Measurements from ENCODE around the gene ESYT2.

ESYT2 gene

GRCh38 chr7:158724658-158725505, 104.4 kb downstream of the ESYT2 start (continued):
- no peak for TF ChIP-seq ZNF670 (tag by site-specific recombination; IDR thresholded peaks at IDR 0.05; ENCODE audit: low read depth)
- no peak for TF ChIP-seq PRDM4 (tag by site-specific recombination; IDR thresholded peaks at IDR 0.05)
- no peak for TF ChIP-seq ZNF645 (tag by site-specific recombination; IDR thresholded peaks at IDR 0.05)
- TF ChIP-seq ZNF174 (tag by site-specific recombination; IDR thresholded peaks at IDR 0.05) = no peak

GRCh38 chr7:158723714-158724385, 105.5 kb downstream of the ESYT2 start:
- Histone ChIP-seq H3K4me1 (ENCODE audit: control insufficient read depth, insufficient read depth, low read length) (no peaks in the 10 kb centered on the region), H3K27ac (ENCODE audit: extremely low read depth, low read depth, low read length) (no peak overlapping the region), H3K9me3 (ENCODE audit: control insufficient read depth, insufficient read depth, low read depth, low read length) (no peaks in the 10 kb centered on the region), H3K36me3 (ENCODE audit: control insufficient read depth in 2 of 2, insufficient read depth in 1 of 2, low read length in 2 of 2) (no peaks in the 10 kb centered on the region), H3K4me3 (ENCODE audit: low read depth, low read length) (no peak overlapping the region)
- ChIA-PET CTCF (no interaction called here), POLR2A (no interaction called here)
- TF ChIP-seq ZNF658 (tag by site-specific recombination; IDR thresholded peaks at IDR 0.05) = no peak
- no peak for TF ChIP-seq ZBTB26 (tag by site-specific recombination; optimal IDR thresholded peaks at IDR 0.05)
- no peak for TF ChIP-seq ZNF76 (tag by site-specific recombination; IDR thresholded peaks at IDR 0.05; ENCODE audit: borderline replicate concordance, low read depth)
- TF ChIP-seq ZNF169 (tag by site-specific recombination; IDR thresholded peaks at IDR 0.05) = no peak
- no peak for TF ChIP-seq ZBTB21 (tag by site-specific recombination; IDR thresholded peaks at IDR 0.05)
- no peak for TF ChIP-seq EGR2 (tag by site-specific recombination; IDR thresholded peaks at IDR 0.05; ENCODE audit: low read depth)
- no peak for TF ChIP-seq ZNF132 (tag by site-specific recombination; IDR thresholded peaks at IDR 0.05; ENCODE audit: borderline replicate concordance)
- no peak for TF ChIP-seq ZNF529 (tag by site-specific recombination; IDR thresholded peaks at IDR 0.05; ENCODE audit: insufficient replicate concordance)
- no peak for TF ChIP-seq ZNF571 (tag by site-specific recombination; IDR thresholded peaks at IDR 0.05)
- TF ChIP-seq BCL11A (tag by site-specific recombination; IDR thresholded peaks at IDR 0.05; ENCODE audit: low read depth) = no peak
- no peak for TF ChIP-seq ZNF335 (tag by site-specific recombination; conservative IDR thresholded peaks at IDR 0.05)

- Histone ChIP-seq H3K36me3 (ENCODE audit: control insufficient read depth in 2 of 2, insufficient read depth in 1 of 2, low read length in 2 of 2) (no peaks in the 10 kb centered on the region), H3K9me3 (ENCODE audit: control insufficient read depth, insufficient read depth, low read depth, low read length) (no peaks in the 10 kb centered on the region), H3K4me1 (ENCODE audit: control insufficient read depth, insufficient read depth, low read length) (no peaks in the 10 kb centered on the region), H3K4me3 (ENCODE audit: low read depth, low read length) (no peak overlapping the region), H3K27ac (ENCODE audit: extremely low read depth, low read depth, low read length) (no peak overlapping the region)
- ChIA-PET CTCF (no interaction called here), POLR2A (no interaction called here)
- TF ChIP-seq ZNF501 (tag by site-specific recombination; IDR thresholded peaks at IDR 0.05) = no peak
- no peak for TF ChIP-seq ZNF660 (tag by site-specific recombination; IDR thresholded peaks at IDR 0.05)
- no peak for TF ChIP-seq GLIS1 (tag by site-specific recombination; IDR thresholded peaks at IDR 0.05)
- TF ChIP-seq ZNF433 (tag by site-specific recombination; IDR thresholded peaks at IDR 0.05; ENCODE audit: low read depth) = no peak
- TF ChIP-seq ZBTB1 (tag by site-specific recombination; IDR thresholded peaks at IDR 0.05) = no peak
- TF ChIP-seq ZNF146 (tag by site-specific recombination; IDR thresholded peaks at IDR 0.05) = no peak
- no peak for TF ChIP-seq ZNF404 (tag by site-specific recombination; IDR thresholded peaks at IDR 0.05)
- no peak for TF ChIP-seq ZNF248 (tag by site-specific recombination; IDR thresholded peaks at IDR 0.05)
- no peak for TF ChIP-seq SETDB1 (IDR thresholded peaks at IDR 0.05; ENCODE audit: insufficient read length, low read length)
- no peak for TF ChIP-seq ZNF184 (tag by site-specific recombination; IDR thresholded peaks at IDR 0.05)
- no peak for TF ChIP-seq ZNF423 (tag by site-specific recombination; IDR thresholded peaks at IDR 0.05)
- no peak for TF ChIP-seq ZNF398 (tag by site-specific recombination; IDR thresholded peaks at IDR 0.05)
- TF ChIP-seq OSR2 (tag by site-specific recombination; IDR thresholded peaks at IDR 0.05) = no peak
Observed at GRCh38 chr7:158723266-158723665, 106.0 kb downstream of the ESYT2 start.
